Smooth muscle cell of the brain vasculature (primary cell): ENCODE measurements around the gene ZNF681.
"Not testable (repeated sequence)": the region's sequence is repeated elsewhere in the genome, so short reads cannot be mapped to it uniquely, and the experiment has no call there.

ENCODE experiments used
- DNase-seq: peaks from one replicate; pipeline ENCODE4 v3.0.0-alpha.2; 2012; ENCODE audit warnings: low read depth, low spot score

ZNF681 gene

GRCh38 chr19:23692937-23693336 is 65.8 kb downstream of the ZNF681 start:
- DNase-seq, result not testable (repeated sequence)
